HT1080 (cell line): ENCODE data around the gene SLC22A6. TPM values are rescaled to one million over a fixed set of nuclear protein-coding genes. Genes with fewer than 3 reads are reported as not detected.
A peak's percentile ranks its signal among the peaks of the same experiment; 100 is the strongest.

Experiments
- DNase-seq: peaks from one replicate; pipeline ENCODE4 v3.0.0-alpha.2; 2015; ENCODE audit warnings: low read depth
- small RNA-seq: library from RNA; depleted of rRNA; stranded (forward); fragments of <200 nt; gene quantifications from one replicate; pipeline ENCODE3, GENCODE V24; 2014
- total RNA-seq: library from RNA; depleted of rRNA; stranded (reverse); fragments of >200 nt; shearing (Covaris generic); gene quantifications from 2 replicates; pipeline ENCODE4 v1.2.3, GENCODE V29; 2014; rRNA removed

SLC22A6 gene
- total RNA-seq, 1 experiment from 2014 or later, result not detected

- no peak for DNase-seq
These were observed 51.5 kb downstream of the SLC22A6 start for GRCh38 chr11:62933285-62933684.

GRCh38 chr11:62931499-62932278 lies 53.1 kb downstream of the SLC22A6 start:
- DNase-seq, result peak; percentile 52

- no peak for DNase-seq
These were observed 54.1 kb downstream of the SLC22A6 start for GRCh38 chr11:62930666-62931065.

GRCh38 chr11:62930157-62930556 lies 54.6 kb downstream of the SLC22A6 start:
- no peak for DNase-seq

GRCh38 chr11:62928011-62928410 lies 56.8 kb downstream of the SLC22A6 start:
- no peak for DNase-seq

- no peak for DNase-seq
These were observed 57.9 kb downstream of the SLC22A6 start for GRCh38 chr11:62926680-62927455.

Small RNA genes within 50 kb of the gene (small RNA-seq; reads per million reads assigned to genes)
- not detected for gene RN7SL259P

Other genes with a start within 250 kb of the SLC22A6 start
- 9.2 and 9.8 TPM in 2 replicates for gene ZBTB3, start 230.8 kb downstream of the SLC22A6 start, total RNA-seq
- gene POLR2G, start 223.4 kb downstream of the SLC22A6 start, total RNA-seq, result 92.6 and 143 TPM in 2 replicates
- gene TAF6L, start 213.6 kb downstream of the SLC22A6 start, total RNA-seq, result 27.0 and 29.2 TPM in 2 replicates
- 112 and 181 TPM in 2 replicates for gene TMEM179B, start 197.6 kb downstream of the SLC22A6 start, total RNA-seq
- 46.4 and 47.4 TPM in 2 replicates for gene TMEM223, start 193.0 kb downstream of the SLC22A6 start, total RNA-seq
- 27.4 and 46.3 TPM in 2 replicates for gene NXF1, start 179.5 kb downstream of the SLC22A6 start, total RNA-seq
- 32.8 and 34.0 TPM in 2 replicates for gene STX5, start 152.9 kb downstream of the SLC22A6 start, total RNA-seq
- 0.66 TPM in 1 of 2 replicates, not detected in the other for gene TEX54, start 152.1 kb downstream of the SLC22A6 start, total RNA-seq
- 145 and 176 TPM in 2 replicates for gene WDR74, start 145.4 kb downstream of the SLC22A6 start, total RNA-seq
- gene SLC3A2, start 104.1 kb downstream of the SLC22A6 start, total RNA-seq, result 275 and 289 TPM in 2 replicates
- gene CHRM1, start 63.6 kb downstream of the SLC22A6 start, total RNA-seq, result not detected in 2 replicates
- gene SLC22A8, start 30.9 kb upstream of the SLC22A6 start, total RNA-seq, result not detected in 2 replicates
- not detected in 2 replicates for gene SLC22A24, start 159.3 kb upstream of the SLC22A6 start, total RNA-seq